ENCODE data around the gene CAPZB.
"Not testable (repeated sequence)": the region's sequence is repeated elsewhere in the genome, so short reads cannot be mapped to it uniquely, and the experiment has no call there.

The CAPZB gene

GRCh38 chr1:19306941-19307340 is 178.4 kb downstream of the CAPZB start:
- DNase-seq = no peak

GRCh38 chr1:19305880-19306279 is 179.5 kb downstream of the CAPZB start:
- DNase-seq = no peak

DNA sequence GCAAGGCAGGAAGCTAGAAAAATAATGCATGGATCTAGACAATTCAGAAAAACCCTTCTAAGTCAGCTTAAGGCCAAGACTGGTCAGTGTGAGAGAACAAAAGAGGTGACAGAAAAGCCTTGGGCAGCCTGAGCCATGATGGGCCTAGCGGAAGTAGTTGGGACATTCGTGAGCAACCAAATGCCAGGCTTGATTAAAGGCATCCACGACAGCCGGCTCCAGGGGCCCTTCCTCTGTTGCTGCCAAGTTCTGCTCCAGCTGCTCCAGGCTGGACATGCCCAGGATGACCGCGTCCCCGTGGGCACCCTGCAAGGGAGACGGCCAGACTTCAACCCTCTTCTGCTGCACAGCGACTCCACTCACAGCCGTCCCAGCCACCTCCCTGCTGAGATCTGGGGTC is 181.3 kb downstream of the CAPZB start:
- not testable (repeated sequence) for DNase-seq

DNA sequence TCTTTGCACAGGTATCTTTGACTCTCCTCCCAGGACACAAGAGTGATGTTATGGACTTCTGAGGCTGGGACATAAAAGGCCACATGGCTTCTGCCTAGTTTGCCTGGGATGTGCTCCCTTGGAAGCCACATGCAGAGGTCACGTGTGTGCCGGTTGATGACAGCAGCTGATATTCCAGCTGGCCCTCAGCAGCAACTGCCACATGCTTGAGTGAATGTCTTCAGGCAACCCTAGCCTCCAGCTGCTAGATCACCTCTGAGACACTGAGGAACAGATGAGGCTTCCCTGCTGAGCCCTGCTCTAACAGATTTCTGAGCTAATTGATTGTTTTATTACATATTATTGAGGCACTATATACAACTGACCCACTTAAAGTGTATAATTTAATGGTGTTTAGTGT is 185.1 kb downstream of the CAPZB start:
- no peak for DNase-seq

DNA sequence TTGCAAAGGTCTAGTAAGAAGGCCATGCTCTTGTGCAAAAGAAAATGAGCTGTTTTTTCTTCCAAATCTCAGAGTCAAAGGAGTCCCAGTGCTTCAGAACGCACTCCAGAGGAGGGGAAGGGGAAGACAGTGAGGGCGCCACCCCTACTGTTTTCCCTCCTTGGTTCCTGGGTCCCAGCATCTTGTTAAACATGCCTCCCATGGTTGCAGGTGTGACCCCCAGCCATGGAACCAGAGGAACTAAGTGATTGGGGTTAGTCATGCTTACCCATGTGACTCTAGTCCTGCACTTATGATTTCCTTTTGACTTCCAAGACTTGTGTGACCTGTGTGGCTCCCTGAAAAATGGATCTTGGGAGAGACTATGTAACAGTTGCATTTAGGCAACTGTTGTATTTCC is 190.7 kb downstream of the CAPZB start:
- DNase-seq = no peak

DNA sequence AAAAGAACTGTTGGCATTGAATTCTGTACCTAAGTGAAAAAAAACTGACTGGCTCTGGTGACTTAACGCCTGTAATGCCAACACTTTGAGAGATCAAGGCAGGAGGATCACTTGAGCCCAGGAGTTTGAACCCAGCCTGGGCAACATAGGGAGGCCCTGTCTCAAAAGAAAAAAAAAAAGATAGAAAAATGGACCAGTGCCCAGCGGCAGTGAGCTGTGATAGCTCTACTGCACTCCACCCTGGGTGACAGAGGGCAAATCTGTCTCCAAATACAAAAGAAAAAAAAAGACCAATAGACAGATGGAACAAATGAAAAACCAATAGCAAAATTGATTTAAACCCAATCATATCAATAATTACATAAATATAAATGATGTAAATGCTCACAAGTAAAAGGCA is 196.1 kb downstream of the CAPZB start:
- DNase-seq = no peak

Data from CD4-positive, alpha-beta T cell treated with Interleukin-4 for 1 hour (primary cell).